Glutamatergic neuron (in vitro differentiated cells): Measurements from ENCODE around the gene SYT8. TPM values are rescaled to one million over a fixed set of nuclear protein-coding genes. Genes with fewer than 3 reads are reported as not detected.

Experiments used
- DNase-seq: peaks from one replicate; pipeline ENCODE4 v3.0.0; 2022
- H3K27ac Mint-ChIP-seq: one replicate; pipeline ENCODE4 v1.8.0; 2020; ENCODE audit warnings: mild to moderate bottlenecking, mixed read lengths, inconsistent platforms; ENCODE audit not compliant: unreplicated experiment
- H3K27me3 Mint-ChIP-seq: one replicate; pipeline ENCODE4 v1.8.0; 2020; ENCODE audit warnings: mild to moderate bottlenecking, moderate library complexity, mixed read lengths, inconsistent platforms; ENCODE audit not compliant: unreplicated experiment
- H3K36me3 Mint-ChIP-seq: one replicate; pipeline ENCODE4 v1.8.0; 2020; ENCODE audit warnings: mild to moderate bottlenecking, mixed read lengths, inconsistent platforms; ENCODE audit not compliant: unreplicated experiment
- H3K4me1 Mint-ChIP-seq: one replicate; pipeline ENCODE4 v1.8.0; 2020; ENCODE audit warnings: mild to moderate bottlenecking, low read depth, mixed read lengths, inconsistent platforms; ENCODE audit not compliant: unreplicated experiment
- H3K4me3 Mint-ChIP-seq: one replicate; pipeline ENCODE4 v1.8.0; 2020; ENCODE audit warnings: mild to moderate bottlenecking, mixed read lengths, inconsistent platforms; ENCODE audit not compliant: unreplicated experiment
- H3K9me3 Mint-ChIP-seq: one replicate; pipeline ENCODE4 v1.8.0; 2020; ENCODE audit warnings: mild to moderate bottlenecking, moderate library complexity, mixed read lengths, inconsistent platforms; ENCODE audit not compliant: unreplicated experiment
- CTCF ChIP-seq: fragments of 200-600 bp; sonication (generic); IDR thresholded peaks from one replicate; pipeline ENCODE4 v1.5.0; 2021; ENCODE audit not compliant: partially characterized antibody, unreplicated experiment
- total RNA-seq: library from RNA; stranded (reverse); fragmentation: NEBNext Ultra II Directional; extraction: Animal tissue kit (Norgen Biotek cat#: 25700); gene quantifications from one replicate; pipeline ENCODE4 v1.2.1, GENCODE V29; 2021; ENCODE audit not compliant: unreplicated experiment

Gene SYT8
- total RNA-seq, 1 donor from 2014 or later = not detected

GRCh38 chr11:1848640-1849430 is 14.0 kb downstream of the SYT8 start:
- no peak for TF ChIP-seq CTCF
- Mint-ChIP-seq H3K4me1 (peaks cover 6% of the 10 kb centered on the region), H3K27me3 (peaks cover 14% of the 10 kb centered on the region), H3K4me3 (no peak overlapping the region), H3K9me3 (peaks cover 14% of the 10 kb centered on the region), H3K27ac (no peak overlapping the region), H3K36me3 (no peaks in the 10 kb centered on the region)
- DNase-seq = no peak

GRCh38 chr11:1851468-1852180 is 16.8 kb downstream of the SYT8 start:
- no peak for DNase-seq
- Mint-ChIP-seq H3K27me3 (peaks cover 9% of the 10 kb centered on the region), H3K9me3 (peaks cover 5% of the 10 kb centered on the region), H3K4me1 (no peaks in the 10 kb centered on the region), H3K27ac (no peak overlapping the region), H3K36me3 (no peaks in the 10 kb centered on the region), H3K4me3 (no peak overlapping the region)
- TF ChIP-seq CTCF = no peak

- TF ChIP-seq CTCF = no peak
- Mint-ChIP-seq H3K27me3 (peaks cover 7% of the 10 kb centered on the region), H3K36me3 (no peaks in the 10 kb centered on the region)
Measured at GRCh38 chr11:1852271-1852876, 17.6 kb downstream of the SYT8 start.

GRCh38 chr11:1852877-1853276 is 18.1 kb downstream of the SYT8 start, which contains the start of gene LSP1:
Gene LSP1 (plus strand): TSS chr11:1853084. CDS start chr11:1853145, 61 bp downstream.
- H3K27me3 Mint-ChIP-seq = peaks cover 7% of the 10 kb centered on the region
- TF ChIP-seq CTCF = no peak
- no peaks in the 10 kb centered on the region for H3K4me1 Mint-ChIP-seq
- DNase-seq = no peak
- H3K4me3 Mint-ChIP-seq = no peak within 1 kb of the TSS
- no peak within 1 kb of the TSS for H3K27ac Mint-ChIP-seq
- H3K36me3 Mint-ChIP-seq = no peaks in the 10 kb centered on the region
- H3K9me3 Mint-ChIP-seq = peaks cover 7% of the 10 kb centered on the region

More at GRCh38 chr11:1852271-1852876, 17.6 kb downstream of the SYT8 start:
- Mint-ChIP-seq H3K27ac (no peak overlapping the region), H3K9me3 (peaks cover 5% of the 10 kb centered on the region), H3K4me1 (no peaks in the 10 kb centered on the region), H3K4me3 (no peak overlapping the region)
- no peak for DNase-seq
